HG03159 (cell line): Measurements from ENCODE around the gene SNAP29.
"Not testable (repeated sequence)": the region's sequence is repeated elsewhere in the genome, so short reads cannot be mapped to it uniquely, and the experiment has no call there.

ENCODE experiments used
- ATAC-seq: cut with Tn5 transposase; IDR thresholded peaks from one replicate; pipeline ENCODE4 v1.9.1; 2021; ENCODE audit warnings: mild to moderate bottlenecking, moderate library complexity; ENCODE audit not compliant: unreplicated experiment

SNAP29 gene

GRCh38 chr22:20834206-20834605, 24.6 kb upstream of the SNAP29 start:
- ATAC-seq, result no peak

GRCh38 chr22:20834725-20835124, 24.1 kb upstream of the SNAP29 start:
- no peak for ATAC-seq

GRCh38 chr22:20836987-20837823, 21.6 kb upstream of the SNAP29 start:
- no peak for ATAC-seq

GRCh38 chr22:20839354-20839753, 19.5 kb upstream of the SNAP29 start:
- not testable (repeated sequence) for ATAC-seq

GRCh38 chr22:20839837-20840645, 18.8 kb upstream of the SNAP29 start:
- no peak for ATAC-seq

GRCh38 chr22:20840646-20841371, 18.0 kb upstream of the SNAP29 start:
- no peak for ATAC-seq

- ATAC-seq, result no peak
Observed at GRCh38 chr22:20843501-20843900, 15.3 kb upstream of the SNAP29 start.

GRCh38 chr22:20844055-20845037, 14.5 kb upstream of the SNAP29 start:
- no peak for ATAC-seq

- no peak for ATAC-seq
Observed at GRCh38 chr22:20847318-20847822, 11.4 kb upstream of the SNAP29 start.

GRCh38 chr22:20852076-20852475, 6.7 kb upstream of the SNAP29 start:
- ATAC-seq, result no peak

- no peak for ATAC-seq
Observed at GRCh38 chr22:20852503-20852902, 6.3 kb upstream of the SNAP29 start.

- no peak for ATAC-seq
Observed at GRCh38 chr22:20853236-20853660, 5.6 kb upstream of the SNAP29 start.

GRCh38 chr22:20857247-20857643, 1.6 kb upstream of the SNAP29 start:
- ATAC-seq, result no peak

- peak; percentile 43 for ATAC-seq
Observed at GRCh38 chr22:20857838-20858614, 781 bp upstream of the SNAP29 start.

GRCh38 chr22:20859615-20860014, 808 bp downstream of the SNAP29 start:
- ATAC-seq, result no peak

GRCh38 chr22:20862540-20862939, 3.7 kb downstream of the SNAP29 start:
- ATAC-seq, result no peak

- no peak for ATAC-seq
Observed at GRCh38 chr22:20863366-20863765, 4.6 kb downstream of the SNAP29 start.

- no peak for ATAC-seq
Observed at GRCh38 chr22:20864186-20864908, 5.5 kb downstream of the SNAP29 start.

- ATAC-seq, result no peak
Observed at GRCh38 chr22:20865331-20865730, 6.5 kb downstream of the SNAP29 start.
